ENCODE results near the gene OR5W2.

DNA sequence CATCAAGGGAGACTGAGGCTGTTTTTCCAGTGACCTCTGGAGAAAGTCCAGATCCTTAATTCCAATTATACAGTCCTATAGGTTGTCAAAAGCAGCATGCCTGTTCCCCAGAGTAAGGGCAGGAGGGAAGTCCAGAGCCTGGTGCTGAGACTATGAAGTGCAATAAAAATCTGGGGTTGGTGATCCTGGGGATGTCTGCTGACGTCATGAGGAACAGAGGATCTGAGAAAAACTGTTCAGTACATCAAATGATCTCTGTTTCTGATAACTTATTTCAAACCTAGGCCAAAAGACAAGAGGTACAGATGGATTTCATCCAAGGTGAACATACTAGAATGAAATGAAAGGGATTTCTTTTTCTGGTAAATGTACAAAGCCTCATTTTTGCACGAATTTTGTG lies 12.1 kb downstream of the OR5W2 start:
- TF ChIP-seq, protein P1, sequence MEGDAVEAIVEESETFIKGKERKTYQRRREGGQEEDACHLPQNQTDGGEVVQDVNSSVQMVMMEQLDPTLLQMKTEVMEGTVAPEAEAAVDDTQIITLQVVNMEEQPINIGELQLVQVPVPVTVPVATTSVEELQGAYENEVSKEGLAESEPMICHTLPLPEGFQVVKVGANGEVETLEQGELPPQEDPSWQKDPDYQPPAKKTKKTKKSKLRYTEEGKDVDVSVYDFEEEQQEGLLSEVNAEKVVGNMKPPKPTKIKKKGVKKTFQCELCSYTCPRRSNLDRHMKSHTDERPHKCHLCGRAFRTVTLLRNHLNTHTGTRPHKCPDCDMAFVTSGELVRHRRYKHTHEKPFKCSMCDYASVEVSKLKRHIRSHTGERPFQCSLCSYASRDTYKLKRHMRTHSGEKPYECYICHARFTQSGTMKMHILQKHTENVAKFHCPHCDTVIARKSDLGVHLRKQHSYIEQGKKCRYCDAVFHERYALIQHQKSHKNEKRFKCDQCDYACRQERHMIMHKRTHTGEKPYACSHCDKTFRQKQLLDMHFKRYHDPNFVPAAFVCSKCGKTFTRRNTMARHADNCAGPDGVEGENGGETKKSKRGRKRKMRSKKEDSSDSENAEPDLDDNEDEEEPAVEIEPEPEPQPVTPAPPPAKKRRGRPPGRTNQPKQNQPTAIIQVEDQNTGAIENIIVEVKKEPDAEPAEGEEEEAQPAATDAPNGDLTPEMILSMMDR (IDR thresholded peaks at IDR 0.05) = no peak
- no peak for TF ChIP-seq POLR2A (IDR thresholded peaks at IDR 0.05)
